ENCODE measurements around the gene MACF1. TPM values are rescaled to one million over a fixed set of nuclear protein-coding genes. Genes with fewer than 3 reads are reported as not detected.

The MACF1 gene
- total and polyA plus RNA-seq, 8 donors: 358 to 484 (median 440) TPM

DNA sequence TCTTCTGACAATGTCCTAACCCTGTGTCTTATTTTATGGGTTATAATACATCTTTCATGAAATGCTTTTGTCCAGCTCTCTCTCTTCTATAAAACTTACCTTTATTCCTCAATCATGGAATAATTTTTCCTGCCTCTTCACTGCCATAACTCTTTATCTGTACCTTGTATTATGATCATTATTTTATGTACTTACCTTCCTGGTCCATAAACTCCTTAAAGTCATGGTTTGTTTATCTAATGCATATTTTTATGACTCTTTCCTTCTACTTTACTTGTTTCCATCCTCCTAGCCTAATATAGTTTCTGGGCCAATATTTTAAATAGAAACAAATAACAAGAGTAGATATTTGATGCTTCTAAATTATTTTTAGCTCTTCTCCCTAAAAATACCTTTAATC, 221.1 kb downstream of the MACF1 start:
- no peak for DNase-seq
- Histone ChIP-seq H3K4me1 (no peaks in the 10 kb centered on the region), H3K36me3 (peaks cover 0 to 89% of the 10 kb centered on the region in 2 donors), H3K27me3 (no peaks in the 10 kb centered on the region), H3K4me3 (no peak overlapping the region), H3K27ac (no peak overlapping the region), H3K9me3 (no peaks in the 10 kb centered on the region)
- ATAC-seq: no peak
- no peak for TF ChIP-seq CTCF (IDR thresholded peaks at IDR 0.05)
- intact Hi-C loops (cut with DNase I): no loop called here

GRCh38 chr1:39426346-39426745, 221.9 kb downstream of the MACF1 start:
- DNase-seq: no peak
- Histone ChIP-seq H3K4me3 (no peak overlapping the region), H3K36me3 (peaks cover 0 to 96% of the 10 kb centered on the region in 2 donors), H3K4me1 (no peaks in the 10 kb centered on the region), H3K27me3 (no peaks in the 10 kb centered on the region), H3K27ac (no peak overlapping the region), H3K9me3 (no peaks in the 10 kb centered on the region)
- ATAC-seq: no peak
- no peak for TF ChIP-seq CTCF (IDR thresholded peaks at IDR 0.05)
- intact Hi-C loops (cut with DNase I): no loop called here

DNA sequence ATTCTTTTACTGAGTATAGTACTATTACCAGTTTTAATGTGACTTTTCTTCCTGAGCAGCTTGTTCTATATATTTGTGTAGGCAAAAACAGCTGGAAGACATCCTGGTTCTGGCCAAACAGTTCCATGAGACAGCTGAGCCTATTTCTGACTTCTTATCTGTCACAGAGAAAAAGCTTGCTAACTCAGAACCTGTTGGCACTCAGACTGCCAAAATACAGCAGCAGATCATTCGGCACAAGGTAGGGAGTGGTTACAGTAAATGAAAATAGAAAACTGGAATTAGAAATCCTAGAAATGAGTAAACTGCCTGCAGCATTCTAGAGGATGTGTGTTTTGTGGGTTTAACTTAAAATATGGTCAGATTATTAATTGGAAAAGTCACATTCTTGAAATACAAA, 222.9 kb downstream of the MACF1 start:
- TF ChIP-seq CTCF (IDR thresholded peaks at IDR 0.05): no peak
- Histone ChIP-seq H3K4me1 (no peaks in the 10 kb centered on the region), H3K36me3 (peaks cover 0 to 99% of the 10 kb centered on the region in 2 donors)

GRCh38 chr1:39427912-39428311, 223.4 kb downstream of the MACF1 start:
- intact Hi-C loops (cut with DNase I): no loop called here
- no peak for TF ChIP-seq CTCF (IDR thresholded peaks at IDR 0.05)

More for the DNA sequence above, 222.9 kb downstream of the MACF1 start:
- Histone ChIP-seq H3K4me3 (no peak overlapping the region), H3K27me3 (no peaks in the 10 kb centered on the region), H3K9me3 (no peaks in the 10 kb centered on the region), H3K27ac (no peak overlapping the region)
- DNase-seq (no peak), ATAC-seq (no peak)
- intact Hi-C loops (cut with DNase I): no loop called here

GRCh38 chr1:39431927-39432326, 227.4 kb downstream of the MACF1 start:
- no peak overlapping the region for H3K27ac ChIP-seq
- ATAC-seq (no peak), DNase-seq (no peak)
- H3K4me3 ChIP-seq: no peak overlapping the region
- intact Hi-C loops (cut with DNase I): no loop called here
- H3K27me3 ChIP-seq: no peaks in the 10 kb centered on the region
- no peaks in the 10 kb centered on the region for H3K9me3 ChIP-seq
- peaks cover 0 to 99% of the 10 kb centered on the region in 2 donors for H3K36me3 ChIP-seq
- peaks cover 6% of the 10 kb centered on the region in 2 donors for H3K4me1 ChIP-seq
- TF ChIP-seq CTCF (IDR thresholded peaks at IDR 0.05): no peak

More at GRCh38 chr1:39427912-39428311, 223.4 kb downstream of the MACF1 start:
- DNase-seq (no peak), ATAC-seq (no peak)
- H3K27ac ChIP-seq: no peak overlapping the region
- peaks cover 0 to 99% of the 10 kb centered on the region in 2 donors for H3K36me3 ChIP-seq
- H3K4me3 ChIP-seq: no peak overlapping the region
- H3K4me1 ChIP-seq: no peaks in the 10 kb centered on the region
- H3K9me3 ChIP-seq: no peaks in the 10 kb centered on the region
- no peaks in the 10 kb centered on the region for H3K27me3 ChIP-seq

Data from left lung (tissue), 10 donors.